CMK (cell line): ENCODE data around the gene EFNA4.
"Not testable (repeated sequence)": the region's sequence is repeated elsewhere in the genome, so short reads cannot be mapped to it uniquely, and the experiment has no call there.

Experiments
- DNase-seq: peaks from one replicate; pipeline ENCODE4 v3.0.0-alpha.2; 2010; ENCODE audit warnings: low read depth

EFNA4 gene

DNA sequence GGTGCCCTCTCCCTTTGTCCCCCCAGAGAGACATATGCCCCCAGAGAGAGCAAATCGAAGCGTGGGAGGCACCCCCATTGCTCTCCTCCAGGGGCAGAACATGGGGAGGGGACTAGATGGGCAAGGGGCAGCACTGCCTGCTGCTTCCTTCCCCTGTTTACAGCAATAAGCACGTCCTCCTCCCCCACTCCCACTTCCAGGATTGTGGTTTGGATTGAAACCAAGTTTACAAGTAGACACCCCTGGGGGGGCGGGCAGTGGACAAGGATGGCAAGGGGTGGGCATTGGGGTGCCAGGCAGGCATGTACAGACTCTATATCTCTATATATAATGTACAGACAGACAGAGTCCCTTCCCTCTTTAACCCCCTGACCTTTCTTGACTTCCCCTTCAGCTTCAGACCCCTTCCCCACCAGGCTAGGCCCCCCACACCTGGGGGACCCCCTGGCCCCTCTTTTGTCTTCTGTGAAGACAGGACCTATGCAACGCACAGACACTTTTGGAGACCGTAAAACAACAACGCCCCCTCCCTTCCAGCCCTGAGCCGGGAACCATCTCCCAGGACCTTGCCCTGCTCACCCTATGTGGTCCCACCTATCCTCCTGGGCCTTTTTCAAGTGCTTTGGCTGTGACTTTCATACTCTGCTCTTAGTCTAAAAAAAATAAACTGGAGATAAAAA, 23.5 kb downstream of the EFNA4 start:
- DNase-seq, result no peak

DNA sequence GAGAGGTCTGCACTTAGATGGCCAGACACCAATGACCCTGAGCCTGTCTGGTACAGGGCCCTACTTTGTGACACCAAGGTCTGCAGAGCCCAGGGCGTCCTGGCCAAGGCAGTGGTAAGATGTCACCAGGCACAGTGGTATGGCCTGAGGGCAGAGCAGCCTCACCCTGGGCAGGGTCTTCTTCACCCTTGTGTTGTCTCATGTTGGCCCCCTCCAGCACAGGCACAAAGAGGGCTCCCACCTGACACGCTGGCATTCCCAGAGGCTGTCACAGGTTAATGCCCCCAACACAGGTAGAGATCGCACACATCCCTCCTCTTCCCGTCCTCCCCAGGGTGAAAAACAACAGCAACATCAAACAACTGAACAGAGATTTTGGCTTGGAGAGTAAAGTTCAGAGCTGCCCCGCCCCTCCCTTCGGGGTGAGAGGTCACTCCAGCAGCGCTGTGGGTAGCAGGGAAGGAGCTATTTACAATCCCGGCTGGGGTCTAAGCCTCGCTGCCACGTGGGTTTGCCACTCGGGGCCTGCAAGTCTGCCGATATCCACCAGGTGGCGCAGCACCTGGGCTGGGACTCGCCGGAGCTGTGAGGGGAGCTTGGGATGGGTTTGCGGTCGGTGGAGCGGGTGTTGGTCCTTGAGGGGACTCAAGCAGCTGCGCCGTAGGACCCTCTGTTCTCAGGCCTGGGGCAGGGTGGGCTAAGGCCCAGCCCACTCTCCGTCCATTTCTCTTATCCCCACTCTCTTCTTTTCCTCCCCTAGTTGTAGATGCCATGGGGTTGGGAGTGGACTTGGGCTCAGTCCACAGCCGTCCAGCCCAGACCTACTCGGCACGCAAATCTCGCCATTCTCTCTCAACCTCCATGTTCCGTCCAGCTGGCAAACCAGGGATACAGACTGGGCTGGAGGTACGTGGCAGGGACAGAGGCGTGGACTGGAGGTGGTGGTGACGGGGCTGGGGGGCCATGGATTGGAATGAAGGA, 27.8 kb downstream of the EFNA4 start:
- no peak for DNase-seq

DNA sequence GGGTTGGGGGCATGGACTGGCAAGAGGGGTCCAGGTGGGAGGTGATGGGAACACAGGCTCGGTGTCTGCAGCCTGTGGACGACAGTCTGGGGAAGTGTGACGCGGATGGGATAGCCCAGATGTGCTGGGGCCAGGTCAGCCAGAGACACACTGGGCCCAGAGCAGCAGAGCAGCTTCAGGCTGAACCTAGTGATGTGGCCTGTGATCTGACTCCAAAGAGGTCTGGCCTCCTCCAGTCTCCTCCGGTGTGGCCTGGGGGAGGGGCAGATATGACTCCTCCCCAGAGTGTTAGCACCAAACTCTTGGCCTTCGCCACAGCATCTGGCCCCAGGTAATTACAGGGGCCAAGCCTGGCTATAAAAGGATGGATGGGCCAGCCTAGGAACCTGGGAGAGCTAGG, 28.6 kb downstream of the EFNA4 start:
- DNase-seq, result no peak

DNA sequence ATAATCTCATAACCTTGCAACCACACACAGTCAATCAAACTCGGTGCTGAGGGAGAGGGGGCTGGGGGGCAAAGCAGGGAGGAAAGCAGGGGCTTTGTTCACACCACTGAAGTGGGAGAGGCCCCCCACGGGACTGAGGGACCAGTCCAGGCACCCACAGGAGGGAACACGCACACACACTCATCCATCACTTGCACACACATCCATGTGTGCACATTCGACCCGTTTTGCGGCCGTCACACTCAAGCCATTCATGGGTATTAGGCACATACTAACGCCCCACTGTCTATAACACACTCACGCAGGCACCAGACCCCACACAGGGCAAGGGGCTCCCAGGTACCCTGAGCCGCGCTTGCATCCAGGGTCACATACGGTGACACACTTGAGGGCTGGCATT, 29.1 kb downstream of the EFNA4 start:
- DNase-seq, result no peak

DNA sequence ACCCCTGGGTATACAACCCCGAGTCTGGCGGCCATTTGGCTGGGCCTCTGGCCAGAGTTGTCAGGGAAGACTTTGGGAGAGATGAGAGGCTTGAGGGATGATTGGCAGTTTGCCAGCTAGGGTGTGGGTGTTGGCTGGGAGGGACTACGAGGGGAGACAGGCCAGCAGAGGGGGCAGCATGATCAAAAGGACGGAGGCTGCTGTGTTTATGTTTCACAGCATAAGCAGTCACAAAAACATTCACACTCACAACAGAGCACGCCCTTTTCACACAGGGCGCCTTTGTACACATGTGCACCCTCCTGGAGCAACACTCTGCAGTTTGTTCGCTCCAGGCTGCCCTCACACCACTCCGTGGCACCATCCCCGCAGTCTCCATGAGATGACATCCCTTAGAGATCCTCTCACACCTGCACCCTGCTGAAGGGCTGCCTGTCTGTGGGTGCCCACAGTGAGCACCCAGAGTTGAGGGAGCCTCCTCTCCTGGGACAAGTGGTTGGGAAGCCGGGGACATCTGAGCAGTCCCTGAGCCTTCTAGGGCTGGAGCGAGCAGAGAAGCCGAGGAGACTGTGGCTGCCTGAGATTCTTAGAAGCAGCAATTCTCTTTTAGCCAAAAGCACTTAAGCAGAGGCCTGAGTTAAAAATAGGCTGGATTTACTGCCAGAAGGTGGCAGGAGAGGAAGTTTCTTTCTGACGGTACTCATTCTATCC, 30.5 kb downstream of the EFNA4 start:
- DNase-seq, result no peak

DNA sequence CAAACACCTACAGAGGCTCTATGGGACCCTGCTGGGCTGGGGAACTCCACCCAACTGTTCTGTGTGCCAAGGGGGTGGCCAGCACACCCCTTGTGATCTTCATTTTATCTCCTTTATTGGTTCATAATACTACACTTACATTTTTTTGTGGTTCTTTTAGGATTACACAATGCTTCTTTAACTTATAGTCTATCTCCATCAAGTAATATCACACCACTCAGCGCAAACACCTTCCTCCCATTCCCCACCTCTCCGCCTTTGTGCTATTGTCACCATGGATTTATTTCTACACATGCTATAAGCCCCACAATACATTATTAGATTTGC, 31.0 kb downstream of the EFNA4 start:
- no peak for DNase-seq

DNA sequence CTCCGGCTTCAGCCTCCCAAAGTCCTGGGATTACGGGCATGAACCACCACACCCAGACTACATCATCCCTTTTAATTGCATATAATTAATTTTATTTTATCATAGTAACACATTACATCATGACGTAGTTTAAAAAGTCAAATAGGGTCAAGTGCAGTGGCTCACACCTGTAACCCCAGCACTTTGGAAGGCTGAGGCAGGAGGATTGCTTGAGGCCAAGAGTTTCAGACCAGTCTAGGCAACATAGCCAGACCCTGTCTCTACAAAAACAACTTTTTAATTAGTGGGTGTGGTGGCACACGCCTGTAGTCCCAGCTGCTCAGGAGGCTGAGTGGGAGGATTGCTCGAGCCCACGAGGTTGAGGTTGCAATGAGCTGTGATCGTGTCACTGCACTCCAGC, 35.8 kb downstream of the EFNA4 start:
- no peak for DNase-seq

DNA sequence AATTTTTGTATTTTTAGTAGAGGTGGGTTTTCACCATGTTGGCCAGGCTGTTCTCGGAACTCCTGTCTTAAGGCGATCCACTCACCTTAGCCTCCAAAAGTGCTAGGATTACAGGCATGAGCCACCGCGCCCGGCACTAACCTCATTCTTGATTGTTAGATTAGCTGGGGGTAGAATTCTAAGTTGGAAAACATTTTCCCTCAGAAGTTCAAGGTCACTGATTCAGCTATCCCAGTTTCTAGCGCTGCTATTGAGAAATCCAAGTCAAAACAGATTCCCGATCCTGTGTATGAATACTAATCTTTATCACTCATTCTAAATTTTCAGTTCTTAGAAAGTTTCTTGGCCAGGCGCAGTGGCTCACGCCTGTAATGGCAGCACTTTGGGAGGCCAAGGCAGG, 39.8 kb downstream of the EFNA4 start:
- no peak for DNase-seq

DNA sequence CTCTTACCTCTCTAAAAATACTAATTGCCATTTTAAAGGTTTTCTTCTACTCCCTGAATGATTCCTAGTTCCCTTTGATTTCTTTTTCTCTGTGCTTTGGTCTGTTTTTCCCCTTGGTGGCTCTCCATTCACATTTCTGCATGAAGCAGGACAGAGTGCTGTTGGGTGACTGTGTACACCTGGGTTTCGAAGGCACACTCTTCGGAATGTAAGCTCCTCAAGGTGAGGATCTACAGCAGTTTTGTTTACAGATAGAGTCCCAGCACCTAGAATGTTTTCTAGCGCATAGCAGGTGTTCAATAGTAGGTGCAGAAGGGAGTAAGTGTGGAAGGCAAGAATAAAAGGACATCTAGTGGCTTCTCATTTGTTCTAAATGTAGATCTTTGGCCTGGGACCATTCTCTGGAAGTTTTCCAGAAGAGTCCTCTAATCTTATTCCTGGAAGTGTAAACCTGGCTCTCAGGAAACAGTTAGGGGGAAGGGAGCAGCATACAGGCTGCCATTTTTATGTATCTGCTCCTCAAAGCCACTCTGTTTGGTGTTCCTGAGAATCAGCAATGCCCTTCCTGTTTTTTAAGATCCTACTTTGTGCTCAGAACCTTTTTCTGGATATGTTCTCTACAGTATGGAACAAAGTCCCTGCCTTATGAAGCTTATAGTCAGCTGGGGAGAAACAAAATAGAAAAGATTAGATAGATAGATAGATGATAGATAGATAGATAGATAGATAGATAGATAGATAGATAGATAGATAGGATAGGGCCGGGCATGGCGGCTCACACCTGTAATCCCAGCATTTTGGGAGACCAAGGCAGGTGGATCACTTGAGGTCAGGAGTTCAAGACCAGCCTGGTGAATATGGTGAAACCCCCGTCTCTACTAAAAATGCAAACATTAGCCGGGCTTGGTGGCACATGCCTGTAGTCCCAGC, 41.3 kb downstream of the EFNA4 start:
- DNase-seq, result no peak

DNA sequence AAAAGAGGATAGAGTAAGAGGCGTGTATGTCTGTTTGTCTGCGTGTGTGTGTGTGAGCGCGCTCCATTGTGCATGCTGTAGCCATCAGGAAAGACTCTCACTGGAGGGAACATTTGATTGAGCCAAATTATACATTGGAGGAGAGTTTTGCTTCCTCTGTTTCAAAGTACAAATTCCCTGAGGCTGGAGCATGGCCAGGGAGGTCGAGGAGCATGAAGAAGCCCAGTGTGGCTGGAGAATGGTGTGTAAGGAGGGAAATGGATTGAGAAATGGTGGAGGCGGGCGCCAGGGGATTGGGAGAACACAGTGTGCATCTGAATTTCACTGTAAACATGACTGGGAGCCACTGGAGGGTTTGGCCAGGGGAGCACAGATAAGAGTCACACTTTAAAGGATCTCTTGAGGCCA, 42.1 kb downstream of the EFNA4 start:
- no peak for DNase-seq

DNA sequence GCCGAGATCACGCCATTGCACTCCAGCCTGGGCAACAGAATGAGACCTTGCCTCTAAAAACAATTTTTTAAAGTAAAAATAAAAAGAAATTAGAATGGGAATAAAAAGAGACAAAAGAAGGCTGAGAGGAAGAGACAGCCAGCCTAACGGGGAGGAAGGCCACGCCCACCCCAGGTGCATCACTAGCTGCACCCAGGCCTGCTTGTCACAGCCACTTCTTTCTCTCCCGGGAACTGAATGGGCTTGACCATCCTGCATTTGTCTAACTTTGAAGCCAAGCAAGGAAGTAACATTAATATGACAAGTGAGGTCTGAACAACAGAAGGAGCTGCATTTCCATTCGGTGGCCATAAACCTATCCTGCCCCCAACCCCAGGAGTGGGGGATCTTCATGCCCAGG, 43.3 kb downstream of the EFNA4 start:
- DNase-seq, result no peak

DNA sequence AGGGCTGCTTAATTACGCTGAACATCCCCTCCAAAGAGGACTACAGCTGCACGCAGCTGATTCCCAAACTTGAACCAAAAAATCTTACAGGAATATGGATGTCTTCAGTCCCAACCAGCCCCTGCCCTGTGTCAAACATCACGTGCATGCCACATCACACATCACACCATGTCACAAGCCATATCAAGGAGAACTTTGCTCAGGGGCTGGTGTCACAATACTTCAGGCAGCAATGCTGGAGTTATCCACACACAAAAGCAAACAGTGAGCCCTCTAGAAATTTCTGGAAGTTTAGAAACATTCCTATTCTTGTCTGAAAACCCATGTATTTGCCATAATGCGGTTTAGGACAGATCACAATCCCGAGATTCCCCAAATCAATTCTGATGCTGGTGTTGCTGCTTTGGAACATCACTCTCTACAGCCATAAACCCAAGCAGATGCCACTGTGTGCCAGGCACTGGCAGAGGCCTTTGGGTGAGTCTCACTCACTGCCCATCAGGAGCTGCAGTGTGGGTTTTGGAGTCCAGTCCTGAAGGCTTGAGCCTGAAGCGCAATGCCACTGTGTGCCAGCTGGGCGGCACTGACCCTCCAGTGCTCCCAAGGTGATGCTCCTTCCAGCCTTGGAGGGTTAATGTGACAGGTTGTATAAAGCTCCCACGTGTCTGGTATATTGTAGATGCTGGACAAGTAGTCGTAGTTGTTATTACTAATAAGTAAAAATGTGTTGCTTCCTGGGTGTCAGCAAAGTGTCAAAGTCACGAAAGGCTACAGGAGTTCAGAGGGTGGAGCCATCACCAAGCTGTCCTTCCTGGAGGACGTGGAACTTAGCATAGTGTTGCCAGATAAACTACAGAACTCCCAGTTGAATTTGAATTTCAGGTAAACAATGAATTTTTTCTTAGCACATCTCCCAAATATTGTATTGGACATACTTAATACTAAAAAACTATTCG, 44.0 kb downstream of the EFNA4 start:
- DNase-seq, result no peak

DNA sequence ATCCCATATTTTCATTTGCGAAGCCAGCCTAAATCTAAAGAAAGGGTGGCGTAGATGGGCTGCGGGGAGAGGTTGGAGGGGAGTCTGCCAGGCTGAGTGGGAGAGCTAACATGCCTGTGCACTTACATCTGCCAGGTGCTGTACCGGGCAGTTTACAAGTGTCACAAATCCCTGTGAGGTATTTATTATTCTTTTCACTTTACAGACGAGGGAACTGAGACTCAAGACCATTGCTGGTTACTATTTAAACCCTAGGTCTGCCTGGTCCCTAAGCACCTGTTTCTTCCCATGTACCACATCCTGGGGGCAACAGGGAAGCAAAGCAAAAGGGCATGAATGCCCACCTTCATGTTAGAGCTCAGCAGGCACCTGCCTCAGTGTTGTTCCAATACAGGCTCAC, 44.8 kb downstream of the EFNA4 start:
- DNase-seq, result no peak

DNA sequence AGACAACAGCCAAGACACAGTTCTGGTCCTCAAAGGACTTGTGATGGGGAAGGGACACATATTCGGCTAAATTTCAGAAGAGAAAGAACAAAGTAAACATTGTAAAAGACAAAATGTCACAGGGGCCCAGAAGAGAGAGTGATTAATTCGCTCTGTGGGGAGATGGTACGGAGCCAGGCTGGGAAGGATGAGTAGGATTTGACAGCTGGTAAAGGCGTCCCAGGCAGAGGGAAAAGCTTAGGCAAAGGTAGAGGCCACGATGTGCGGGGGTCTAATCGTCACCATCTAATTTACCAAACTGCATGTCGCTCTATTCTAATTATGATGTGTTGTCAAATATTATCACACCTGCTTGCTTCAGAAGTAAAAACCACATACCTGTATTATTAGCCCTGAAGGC, 46.8 kb downstream of the EFNA4 start:
- no peak for DNase-seq

DNA sequence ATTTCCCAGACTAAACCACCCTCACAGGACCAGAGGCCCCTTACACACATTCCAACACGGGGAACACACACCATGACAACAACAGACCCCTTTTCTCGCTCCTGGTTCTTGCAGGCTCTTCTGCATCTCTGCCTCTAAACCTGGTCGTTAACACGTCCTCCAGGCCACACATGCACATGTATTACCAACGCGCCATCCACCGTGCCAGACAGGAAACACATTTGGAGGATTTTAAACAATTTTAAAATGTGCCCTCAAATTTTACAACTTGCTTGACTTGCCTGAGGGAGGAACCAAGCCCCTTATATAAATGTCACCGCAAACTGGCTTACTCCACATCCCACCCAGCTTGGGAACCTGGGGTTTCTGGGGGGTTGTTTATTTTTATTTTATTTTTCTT, 47.3 kb downstream of the EFNA4 start:
- DNase-seq, result no peak

DNA sequence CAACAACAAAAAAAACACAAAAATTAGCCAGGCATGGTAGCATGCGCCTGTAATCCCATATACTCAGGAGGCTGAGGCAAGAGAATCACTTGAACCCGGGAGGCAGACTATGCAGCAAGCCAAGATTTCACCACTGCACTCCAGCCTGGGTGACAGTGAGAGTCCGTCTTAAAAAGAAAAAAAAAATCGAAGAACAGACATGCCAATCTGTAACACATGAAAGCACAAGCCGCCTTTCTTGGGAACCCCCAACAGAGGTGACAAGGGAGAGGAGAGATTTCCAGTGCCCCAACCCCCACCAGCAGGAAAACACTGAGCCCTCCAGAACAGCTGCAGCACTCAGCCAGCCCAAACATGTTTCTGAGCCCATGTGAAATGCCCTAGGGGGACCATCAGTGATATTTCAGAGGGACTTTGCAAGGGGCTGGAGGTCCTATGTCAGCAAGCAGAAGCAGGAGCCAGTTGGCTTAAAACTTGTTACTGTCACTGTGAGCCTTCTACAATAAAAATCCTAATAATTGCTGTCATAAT, 50.0 kb downstream of the EFNA4 start:
- no peak for DNase-seq

DNA sequence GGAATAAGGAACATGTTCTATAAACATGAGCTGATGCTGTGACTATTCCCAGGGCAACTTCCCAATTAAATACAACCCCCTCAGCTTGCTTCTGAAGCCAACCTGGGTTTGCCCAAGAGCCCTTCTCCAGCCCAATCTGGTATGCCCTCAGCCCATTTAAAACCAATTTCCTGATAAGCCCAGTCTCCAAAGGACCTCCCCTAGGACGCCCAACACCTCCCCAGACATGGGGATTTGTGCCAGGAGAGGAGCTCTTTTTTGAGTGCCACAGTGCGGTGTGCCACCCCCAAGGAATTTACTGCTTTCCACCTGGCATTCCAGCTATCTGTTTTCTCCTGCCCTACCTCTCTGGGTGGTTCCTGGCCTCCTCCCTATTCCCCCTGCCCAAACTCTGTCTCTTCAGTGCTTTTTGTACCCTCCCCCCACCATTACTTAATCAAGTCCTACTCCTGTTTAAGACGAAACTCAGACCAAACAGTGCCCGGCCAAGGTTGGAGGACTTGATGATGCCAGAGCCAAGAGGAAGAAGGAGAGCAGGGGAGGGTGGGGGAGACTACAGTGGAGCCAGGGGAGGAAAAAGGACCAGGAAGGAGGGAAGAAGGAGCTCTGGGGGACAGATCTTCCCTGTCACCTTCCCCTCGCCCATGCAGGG, 52.7 kb downstream of the EFNA4 start:
- DNase-seq, result no peak

DNA sequence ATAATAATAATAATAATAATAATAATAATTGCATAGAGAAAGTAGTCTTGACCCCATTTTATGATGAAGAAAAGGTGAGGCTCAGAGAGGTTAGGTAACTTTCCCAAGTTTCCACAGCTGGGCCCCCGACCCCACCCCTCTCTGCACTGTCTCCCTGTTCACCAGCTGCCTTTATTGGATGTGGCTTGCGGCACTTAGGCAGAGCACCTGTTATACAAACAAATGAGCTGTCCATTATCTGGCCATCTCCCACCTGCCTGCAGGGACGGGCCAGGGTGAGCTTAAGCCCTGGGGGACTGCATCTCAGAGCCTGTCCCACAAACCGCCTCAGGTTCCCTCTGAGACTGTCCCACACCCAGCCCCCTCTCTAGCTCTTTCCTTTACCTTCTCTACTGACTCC, 54.1 kb downstream of the EFNA4 start:
- no peak for DNase-seq

DNA sequence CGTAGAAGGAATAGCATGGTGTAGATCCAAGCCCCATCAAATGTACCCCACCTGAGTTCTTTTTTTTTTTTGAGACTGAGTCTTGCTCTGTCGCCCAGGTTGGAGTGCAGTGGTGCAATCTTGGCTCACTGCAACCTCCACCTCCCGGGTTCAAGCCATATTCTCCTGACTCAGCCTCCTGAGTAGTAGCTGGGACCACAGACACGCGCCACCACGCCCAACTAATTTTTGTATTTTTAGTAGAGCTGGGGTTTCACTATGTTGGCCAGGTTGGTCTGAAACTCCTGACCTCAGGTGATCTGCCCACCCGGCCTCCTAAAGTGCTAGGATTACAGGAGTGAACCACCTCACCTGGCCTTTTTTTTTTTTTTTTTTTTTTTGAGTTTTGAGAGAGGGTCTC, 54.5 kb downstream of the EFNA4 start:
- DNase-seq, result not testable (repeated sequence)
